ENCODE measurements around the gene DHX58.

DHX58 gene

DNA sequence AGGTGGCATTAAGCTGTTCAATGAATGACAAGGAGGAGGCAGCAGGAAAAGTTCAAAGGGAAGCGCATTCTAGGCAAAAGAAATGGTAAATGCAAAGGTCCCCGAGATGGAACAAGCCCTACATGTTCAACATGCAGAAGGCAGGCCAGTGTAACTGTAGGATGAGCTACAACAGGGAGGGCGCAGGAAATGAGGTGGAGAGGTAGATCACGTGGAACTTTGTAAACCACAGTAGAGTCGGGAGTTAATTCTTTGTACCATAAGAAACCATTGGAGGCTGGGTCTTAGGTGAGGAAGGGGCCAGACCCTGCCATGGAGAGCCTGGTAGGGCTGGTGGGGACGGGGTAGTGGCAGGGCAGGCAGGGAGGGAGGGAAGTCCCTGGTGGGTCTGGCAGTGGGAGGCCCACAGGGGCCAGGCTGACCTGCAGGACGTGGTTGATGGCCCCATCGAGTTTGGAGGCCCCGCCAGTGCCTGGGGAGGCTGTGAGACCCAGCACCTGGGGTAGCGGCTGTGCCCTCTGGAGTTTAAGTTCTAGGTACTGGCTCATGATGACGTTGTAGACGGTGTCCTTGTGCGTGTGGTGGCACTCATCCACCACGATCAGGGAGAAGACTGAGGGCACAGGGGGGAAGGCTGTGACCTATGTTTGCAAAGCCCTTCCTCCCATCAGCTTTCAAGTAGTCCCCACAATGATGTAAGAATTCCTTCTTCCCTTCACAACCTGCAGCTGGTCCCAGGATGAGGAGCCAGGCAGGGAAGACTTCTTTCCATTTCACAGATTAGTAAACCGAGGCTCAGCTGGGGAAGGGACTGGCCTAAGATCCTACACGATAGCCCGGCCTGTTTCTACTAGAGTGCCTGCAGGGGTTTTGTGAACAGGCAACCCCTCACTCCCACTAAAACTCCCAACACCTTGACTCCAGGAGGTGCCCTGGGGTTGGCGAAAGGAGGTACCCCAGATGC lies 1.9 kb downstream of the DHX58 start:
- H3K36me3 Mint-ChIP-seq (ENCODE audit: low read depth) = peaks cover 34% of the 10 kb centered on the region
- H3K9me3 Mint-ChIP-seq = no peaks in the 10 kb centered on the region
- peak overlapping the region; percentile 94 for H3K4me3 Mint-ChIP-seq
- H3K27me3 Mint-ChIP-seq (ENCODE audit: low read depth) = no peaks in the 10 kb centered on the region
- H3K4me1 Mint-ChIP-seq (ENCODE audit: low read depth) = peaks cover 32% of the 10 kb centered on the region
- DNase-seq (ENCODE audit: low spot score) = no peak
- peak overlapping the region; percentile 85 for H3K27ac Mint-ChIP-seq

DNA sequence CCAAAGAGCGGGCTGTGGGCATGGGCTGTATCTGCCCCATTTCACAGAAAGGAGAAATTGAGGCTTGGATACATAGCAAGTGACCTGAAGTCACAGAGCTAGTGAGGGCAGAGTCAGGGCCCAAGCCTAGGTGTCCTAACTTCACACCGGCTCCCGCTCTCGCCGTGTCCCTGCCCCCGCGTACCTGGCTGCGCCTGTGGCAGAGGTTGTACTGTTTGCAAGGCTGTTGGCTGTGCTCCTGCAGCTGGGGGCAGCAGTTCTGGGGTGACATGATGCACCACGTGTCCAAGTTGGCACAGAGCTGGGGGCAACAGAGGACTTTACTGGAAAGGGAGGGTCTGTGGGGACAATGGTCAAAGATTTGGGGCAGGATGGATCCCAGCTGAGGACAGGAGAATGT lies 3.4 kb downstream of the DHX58 start:
- Mint-ChIP-seq H3K4me1 (ENCODE audit: low read depth) (peaks cover 28% of the 10 kb centered on the region), H3K36me3 (ENCODE audit: low read depth) (peaks cover 29% of the 10 kb centered on the region), H3K4me3 (no peak overlapping the region), H3K27ac (peak overlapping the region; percentile 57), H3K9me3 (no peaks in the 10 kb centered on the region), H3K27me3 (ENCODE audit: low read depth) (no peaks in the 10 kb centered on the region)
- DNase-seq (ENCODE audit: low spot score) = no peak

DNA sequence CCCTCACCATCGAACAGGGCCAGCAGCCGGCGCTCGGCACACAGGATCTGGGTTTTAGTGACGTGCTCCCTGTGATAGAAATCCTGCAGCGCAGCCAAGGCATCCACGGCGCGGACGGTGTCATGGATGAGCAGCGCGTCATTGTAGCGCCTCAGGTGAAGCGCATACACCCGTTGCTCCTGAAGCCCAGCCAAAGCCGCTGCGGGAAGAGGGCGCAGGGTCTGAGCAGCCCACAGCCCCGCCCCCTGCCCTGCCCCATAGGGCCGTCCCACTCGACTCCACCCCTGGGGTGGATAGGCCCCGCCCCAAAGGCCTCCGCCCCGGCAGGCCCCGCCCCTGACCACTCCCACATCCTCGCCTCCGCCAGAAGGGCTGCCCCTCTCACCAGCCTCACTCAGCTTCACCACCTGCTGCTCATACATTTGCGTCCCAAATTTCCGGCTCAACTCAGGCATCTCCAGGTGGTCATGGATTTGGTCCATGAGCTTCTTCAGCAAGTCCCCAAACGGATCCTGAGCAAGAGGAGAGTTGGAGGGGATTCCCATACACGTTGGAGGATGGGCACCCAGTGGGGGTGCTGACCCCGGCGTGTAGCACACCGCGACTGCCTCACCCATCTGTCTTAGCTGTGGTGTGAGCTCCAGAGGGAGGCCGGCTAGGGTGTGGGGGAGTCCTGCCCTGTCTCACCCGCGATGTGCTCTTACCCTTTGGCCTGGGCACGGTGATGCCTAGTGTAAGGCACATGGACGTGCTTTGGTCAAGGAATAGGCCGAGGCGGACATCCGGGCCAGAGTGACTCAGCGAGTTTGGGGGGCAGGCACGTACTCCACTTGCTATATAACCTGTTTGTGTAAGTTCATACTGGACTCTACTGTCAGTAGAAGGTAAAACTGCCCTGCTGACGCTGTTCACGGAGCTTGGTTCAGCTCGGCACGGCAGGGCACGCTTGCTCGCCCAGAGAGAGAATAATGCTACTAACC lies 4.6 kb downstream of the DHX58 start:
- no peaks in the 10 kb centered on the region for H3K9me3 Mint-ChIP-seq
- peak; percentile 86 for DNase-seq (ENCODE audit: low spot score)
- peak overlapping the region; percentile 50 for H3K4me3 Mint-ChIP-seq
- peak overlapping the region; percentile 31 for H3K27ac Mint-ChIP-seq
- H3K4me1 Mint-ChIP-seq (ENCODE audit: low read depth) = peaks cover 27% of the 10 kb centered on the region
- no peaks in the 10 kb centered on the region for H3K27me3 Mint-ChIP-seq (ENCODE audit: low read depth)
- H3K36me3 Mint-ChIP-seq (ENCODE audit: low read depth) = peaks cover 33% of the 10 kb centered on the region

DNA sequence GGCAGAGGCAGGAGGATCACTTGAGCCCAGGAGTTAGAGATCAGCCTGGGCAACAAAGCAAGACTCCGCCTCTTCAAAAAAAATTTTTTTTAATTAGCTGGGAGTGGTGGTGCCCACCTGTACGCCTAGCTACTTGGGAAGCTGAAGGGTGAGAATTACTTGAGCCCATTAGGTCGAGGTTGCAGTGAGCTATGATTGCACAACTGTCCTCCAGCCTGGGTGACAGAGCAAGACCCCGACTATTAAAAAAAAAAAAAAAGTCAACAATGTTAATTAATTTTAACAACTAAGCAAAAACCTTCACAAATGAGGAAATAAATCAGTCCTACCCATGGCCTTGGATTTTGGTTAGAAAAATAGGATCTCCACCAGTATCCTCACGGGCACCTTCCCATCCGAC lies 5.4 kb downstream of the DHX58 start:
- DNase-seq (ENCODE audit: low spot score) = no peak
- H3K9me3 Mint-ChIP-seq = no peaks in the 10 kb centered on the region
- H3K27me3 Mint-ChIP-seq (ENCODE audit: low read depth) = no peaks in the 10 kb centered on the region
- H3K36me3 Mint-ChIP-seq (ENCODE audit: low read depth) = peaks cover 33% of the 10 kb centered on the region
- H3K27ac Mint-ChIP-seq = no peak overlapping the region
- peaks cover 24% of the 10 kb centered on the region for H3K4me1 Mint-ChIP-seq (ENCODE audit: low read depth)
- H3K4me3 Mint-ChIP-seq = no peak overlapping the region

DNA sequence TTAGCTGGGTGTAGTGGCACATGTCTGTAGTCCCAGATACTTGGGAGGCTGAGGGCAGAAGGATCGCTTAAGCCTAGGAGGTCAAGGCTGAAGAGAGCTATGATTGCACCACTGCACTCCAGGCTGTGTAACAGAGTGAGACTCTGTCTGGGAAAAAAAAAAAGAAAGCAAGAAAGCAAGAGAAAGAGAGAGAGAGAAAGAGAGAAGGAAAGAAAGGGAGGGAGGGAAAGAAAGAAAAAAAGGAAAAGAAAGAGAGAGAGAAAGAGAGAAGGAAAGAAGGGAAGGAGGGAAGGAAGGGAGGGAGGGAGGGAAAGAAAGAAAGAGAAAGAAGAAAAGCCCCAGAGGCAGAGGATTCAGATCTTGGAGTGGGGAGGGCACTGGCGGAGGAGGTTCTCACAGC lies 6.5 kb downstream of the DHX58 start:
- DNase-seq (ENCODE audit: low spot score) = no peak
- H3K27ac Mint-ChIP-seq = no peak overlapping the region
- H3K9me3 Mint-ChIP-seq = no peaks in the 10 kb centered on the region

DNA sequence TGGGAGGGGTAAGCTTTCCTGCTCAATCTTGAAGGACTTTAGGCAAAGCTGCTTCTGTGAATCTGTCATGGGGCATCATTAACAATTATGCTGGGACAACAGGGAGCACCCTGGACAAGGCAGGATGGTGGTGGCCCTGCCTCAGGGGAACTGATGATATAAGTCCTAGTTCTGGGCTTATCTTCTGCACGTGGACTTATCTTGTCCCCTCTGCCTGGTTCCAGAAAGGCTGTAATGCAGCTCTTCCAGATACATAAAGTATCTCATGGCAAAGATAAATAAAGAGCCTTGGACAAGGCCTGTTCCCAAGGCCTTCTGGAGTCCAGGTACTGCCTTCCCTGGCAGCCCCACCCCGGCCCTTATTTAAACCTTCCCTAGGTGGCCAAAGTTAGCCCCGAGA lies 8.2 kb downstream of the DHX58 start:
- peaks cover 4% of the 10 kb centered on the region for H3K4me1 Mint-ChIP-seq (ENCODE audit: low read depth)
- DNase-seq (ENCODE audit: low spot score) = no peak
- no peak overlapping the region for H3K4me3 Mint-ChIP-seq
- H3K27me3 Mint-ChIP-seq (ENCODE audit: low read depth) = no peaks in the 10 kb centered on the region
- no peaks in the 10 kb centered on the region for H3K9me3 Mint-ChIP-seq
- H3K36me3 Mint-ChIP-seq (ENCODE audit: low read depth) = peaks cover 27% of the 10 kb centered on the region
- H3K27ac Mint-ChIP-seq = no peak overlapping the region

More for the DNA sequence above, 6.5 kb downstream of the DHX58 start:
- H3K4me1 Mint-ChIP-seq (ENCODE audit: low read depth) = peaks cover 13% of the 10 kb centered on the region
- H3K27me3 Mint-ChIP-seq (ENCODE audit: low read depth) = no peaks in the 10 kb centered on the region
- no peak overlapping the region for H3K4me3 Mint-ChIP-seq
- H3K36me3 Mint-ChIP-seq (ENCODE audit: low read depth) = peaks cover 36% of the 10 kb centered on the region

DNA sequence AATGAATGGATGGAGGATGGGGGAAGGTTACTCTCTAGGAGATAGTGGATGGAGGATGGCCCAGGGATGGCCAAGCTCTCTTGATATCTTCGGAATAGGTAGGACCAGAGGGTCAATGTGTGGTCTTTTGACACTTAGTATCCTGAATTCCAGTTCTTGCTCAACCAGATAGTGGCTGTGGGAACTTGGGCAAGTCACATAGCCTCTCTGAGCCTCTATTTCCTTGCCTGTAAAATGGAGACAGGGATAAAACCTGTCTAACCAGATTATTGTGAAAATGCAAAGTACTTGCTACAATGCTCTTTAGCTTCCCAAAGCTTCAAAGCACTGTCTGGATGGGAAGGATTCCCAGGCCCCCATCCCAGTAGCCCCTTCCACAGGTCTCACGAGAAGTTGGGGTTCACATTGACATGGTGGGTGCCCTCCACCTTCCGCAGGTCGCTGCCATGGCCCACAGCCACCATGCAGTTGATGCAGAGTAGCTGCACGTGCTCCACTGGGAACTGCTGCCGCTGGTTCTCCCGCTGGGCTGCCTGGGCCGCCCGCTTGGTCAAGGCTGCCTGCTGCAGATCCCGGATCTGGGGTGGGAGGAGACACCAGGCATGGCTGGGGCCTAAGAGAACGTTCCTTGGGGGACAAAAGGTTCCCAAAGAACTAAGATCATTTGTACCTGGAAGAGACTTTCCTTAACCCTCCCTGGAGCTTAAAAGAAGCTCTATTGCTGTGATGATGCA lies 9.1 kb downstream of the DHX58 start:
- DNase-seq (ENCODE audit: low spot score) = no peak
- Mint-ChIP-seq H3K27me3 (ENCODE audit: low read depth) (no peaks in the 10 kb centered on the region), H3K4me1 (ENCODE audit: low read depth) (peaks cover 4% of the 10 kb centered on the region), H3K36me3 (ENCODE audit: low read depth) (peaks cover 19% of the 10 kb centered on the region), H3K27ac (no peak overlapping the region), H3K4me3 (no peak overlapping the region), H3K9me3 (no peaks in the 10 kb centered on the region)

DNA sequence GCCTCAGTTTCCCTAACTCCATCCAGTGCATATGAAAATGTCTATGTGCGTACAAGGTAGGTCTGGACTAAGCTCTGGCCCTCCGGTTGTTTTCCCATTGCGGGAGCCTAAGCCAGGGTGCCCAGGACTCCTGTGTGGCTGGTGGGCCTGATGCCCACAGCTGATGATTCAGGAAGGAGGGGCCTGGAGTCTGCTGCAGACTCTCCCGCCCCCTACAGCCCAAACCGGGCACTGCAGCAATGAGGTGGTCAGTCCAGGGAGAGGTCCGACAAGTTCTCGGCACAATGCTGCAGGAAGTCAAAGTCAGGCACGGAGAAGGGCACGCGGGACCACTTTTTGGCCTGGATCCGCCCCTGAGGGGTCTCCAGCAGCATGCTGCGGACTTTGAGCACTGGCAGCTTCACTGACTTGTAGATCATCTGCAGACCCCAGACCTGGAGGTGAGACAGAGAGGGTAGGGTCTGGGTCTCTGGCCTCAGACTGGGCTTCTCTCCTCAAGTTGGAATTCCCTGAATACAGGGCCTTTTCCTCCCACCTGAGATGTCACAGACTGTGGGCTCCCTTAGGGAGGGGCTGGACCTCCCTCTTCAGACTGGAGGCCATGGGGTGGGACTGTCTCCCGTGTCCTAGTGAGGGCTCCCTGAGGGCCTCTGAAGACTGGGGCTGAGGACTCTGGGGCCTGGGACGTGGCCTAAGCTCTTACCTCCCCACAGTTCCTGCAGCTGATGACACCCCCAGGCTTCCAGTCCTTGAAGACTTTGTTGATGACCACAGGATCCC lies 10.8 kb downstream of the DHX58 start:
- no peaks in the 10 kb centered on the region for H3K9me3 Mint-ChIP-seq
- peaks cover 14% of the 10 kb centered on the region for H3K36me3 Mint-ChIP-seq (ENCODE audit: low read depth)
- peaks cover 14% of the 10 kb centered on the region for H3K27me3 Mint-ChIP-seq (ENCODE audit: low read depth)
- H3K27ac Mint-ChIP-seq = no peak overlapping the region
- DNase-seq (ENCODE audit: low spot score) = peak; percentile 62
- H3K4me1 Mint-ChIP-seq (ENCODE audit: low read depth) = peaks cover 8% of the 10 kb centered on the region
- no peak overlapping the region for H3K4me3 Mint-ChIP-seq

DNA sequence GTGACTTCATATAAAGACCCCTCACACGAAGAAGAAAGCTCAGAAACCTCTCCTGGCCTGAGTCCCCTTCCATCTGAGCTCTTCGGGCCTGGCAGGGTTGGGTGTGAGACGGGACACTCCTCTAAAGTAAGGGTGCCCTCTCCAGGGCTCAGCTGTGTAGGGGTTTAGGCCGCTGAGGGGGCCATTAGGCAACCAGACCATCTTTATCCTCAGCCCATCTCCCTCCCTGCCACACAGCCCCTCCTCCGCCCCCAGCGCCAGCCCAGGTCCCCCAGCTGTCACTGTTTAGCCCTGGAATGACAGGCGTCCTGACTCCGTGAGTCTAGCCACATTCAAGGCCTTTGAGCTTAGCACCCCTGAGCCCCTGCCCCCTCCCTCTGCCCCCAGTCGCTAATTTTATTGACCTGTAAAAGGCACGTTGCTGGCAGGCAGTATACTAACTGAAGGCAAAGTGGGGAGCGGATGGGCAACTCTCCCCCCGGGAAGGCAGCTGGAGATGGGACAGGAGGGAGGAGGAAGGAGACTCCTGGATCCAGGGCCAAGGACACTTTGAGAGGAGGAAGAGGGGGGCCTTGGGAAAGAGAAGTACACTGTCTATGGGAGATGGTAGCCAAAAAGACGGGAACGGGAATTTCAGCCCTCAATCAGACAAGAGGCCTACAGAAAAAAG lies 13.6 kb downstream of the DHX58 start:
- peaks cover 8% of the 10 kb centered on the region for H3K4me1 Mint-ChIP-seq (ENCODE audit: low read depth)
- no peak overlapping the region for H3K4me3 Mint-ChIP-seq
- peaks cover 22% of the 10 kb centered on the region for H3K27me3 Mint-ChIP-seq (ENCODE audit: low read depth)
- DNase-seq (ENCODE audit: low spot score) = no peak
- peaks cover 7% of the 10 kb centered on the region for H3K36me3 Mint-ChIP-seq (ENCODE audit: low read depth)
- H3K9me3 Mint-ChIP-seq = no peaks in the 10 kb centered on the region
- no peak overlapping the region for H3K27ac Mint-ChIP-seq

DNA sequence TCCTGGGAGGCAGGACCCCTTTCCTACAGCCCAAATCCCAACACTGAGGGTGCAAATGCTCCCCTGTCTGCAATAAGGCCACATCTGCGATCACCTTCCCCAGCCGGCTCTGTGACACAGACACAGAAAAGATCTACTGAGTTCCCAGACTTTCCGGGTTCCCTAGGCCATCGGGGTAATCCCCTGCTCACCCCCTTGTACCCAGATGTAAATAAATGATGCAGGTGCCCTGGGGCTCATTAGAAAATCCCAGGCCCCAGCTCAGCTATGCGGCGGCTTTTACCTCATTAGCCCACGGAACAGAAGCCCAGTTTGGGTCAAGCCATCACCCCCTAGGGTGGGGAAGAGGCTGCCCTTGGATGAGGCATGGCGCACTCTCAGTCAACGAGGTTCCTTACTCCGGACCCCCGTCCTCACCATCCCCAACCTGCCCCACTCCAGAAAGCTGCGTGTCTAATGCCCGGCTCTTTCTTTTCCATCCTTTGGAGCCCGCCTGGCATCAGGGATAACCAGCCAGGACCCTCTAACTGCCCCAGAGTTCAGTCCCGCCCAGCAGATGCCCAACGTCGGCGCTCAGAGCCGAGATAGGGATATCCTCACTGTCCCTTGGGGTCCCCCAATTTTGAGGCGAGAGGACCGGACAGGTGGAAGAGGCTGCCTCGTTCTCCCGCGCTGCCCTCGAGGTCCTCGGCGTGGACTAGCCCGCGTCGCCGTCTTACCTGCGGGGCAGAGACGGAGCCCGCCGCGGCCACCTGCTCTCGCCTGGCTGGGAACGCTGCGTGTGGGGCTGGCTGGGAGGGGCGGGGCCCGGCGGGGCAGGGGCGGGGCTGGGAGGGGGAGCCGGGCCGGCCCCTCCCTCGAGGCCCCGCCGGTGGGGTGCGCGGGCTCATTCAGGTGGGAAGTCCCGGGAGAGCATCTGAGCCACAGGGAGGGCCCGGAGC lies 14.6 kb downstream of the DHX58 start, which contains the start of gene ZNF385C:
TSS of gene ZNF385C (minus strand) at position 783 of the 941 bp plus-strand sequence. CDS start 35,417 bp downstream, outside the sequence.
- Mint-ChIP-seq H3K9me3 (no peaks in the 10 kb centered on the region), H3K27ac (no peak within 1 kb of the TSS), H3K4me1 (ENCODE audit: low read depth) (peaks cover 8% of the 10 kb centered on the region), H3K36me3 (ENCODE audit: low read depth) (peaks cover 4% of the 10 kb centered on the region), H3K4me3 (peak within 1 kb of the TSS; percentile 3), H3K27me3 (ENCODE audit: low read depth) (peaks cover 22% of the 10 kb centered on the region)
- DNase-seq (ENCODE audit: low spot score) = no peak

DNA sequence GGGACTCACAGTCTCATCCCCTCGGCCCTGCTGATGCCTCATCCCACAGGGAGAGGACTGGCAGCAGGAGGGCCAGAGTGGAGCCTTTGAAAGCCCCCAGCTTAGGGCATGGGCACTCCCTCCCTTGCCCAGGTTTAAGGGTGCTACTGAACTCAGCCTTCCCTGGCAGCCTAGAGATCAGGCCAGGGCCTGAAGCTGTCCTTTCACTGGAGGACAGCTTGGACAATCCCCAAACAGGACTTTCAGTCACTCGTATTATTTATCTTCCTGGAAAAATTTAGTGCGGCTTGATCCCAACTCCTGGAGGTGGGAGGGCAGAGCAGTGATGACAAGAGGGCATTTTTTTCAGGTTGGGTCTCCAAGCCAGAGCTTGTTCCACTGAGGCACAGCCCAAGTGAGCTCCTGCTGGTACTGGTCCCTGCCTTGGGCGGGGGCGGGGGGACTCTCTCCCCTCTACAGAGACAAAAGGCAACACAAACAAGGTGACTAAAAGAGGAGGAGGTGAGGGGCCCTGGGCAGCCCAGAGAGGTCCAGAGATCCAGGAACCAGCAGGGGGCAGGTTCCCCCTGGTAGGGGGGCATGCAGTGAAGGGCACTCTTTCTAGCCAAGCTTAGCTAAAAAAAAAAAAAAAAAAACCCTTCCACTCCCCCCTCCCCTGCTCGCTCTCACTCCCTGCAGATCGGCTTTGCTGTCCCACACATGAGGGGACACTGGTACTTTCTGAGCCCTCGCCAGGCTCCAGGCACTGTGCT lies 16.0 kb downstream of the DHX58 start:
- no peak overlapping the region for H3K4me3 Mint-ChIP-seq
- H3K27me3 Mint-ChIP-seq (ENCODE audit: low read depth) = peaks cover 23% of the 10 kb centered on the region
- H3K27ac Mint-ChIP-seq = no peak overlapping the region
- H3K36me3 Mint-ChIP-seq (ENCODE audit: low read depth) = peaks cover 2% of the 10 kb centered on the region
- H3K9me3 Mint-ChIP-seq = no peaks in the 10 kb centered on the region
- DNase-seq (ENCODE audit: low spot score) = no peak
- peaks cover 8% of the 10 kb centered on the region for H3K4me1 Mint-ChIP-seq (ENCODE audit: low read depth)

Data from T-helper 2 cell treated with Interferon-gamma antibody and Interleukin-4, amounts not matched to agents 5 μg/mL and 100 μg/mL, for 36 hours (primary cell).